Stimulated activated CD4-positive, alpha-beta T cell treated with anti-CD3 and anti-CD28 coated beads, Interleukin-12 subunit alpha, Interleukin-12 subunit beta, amount 100 ng/mL, for 24 hours (primary cell): ENCODE data around the gene PLK4.
"Not testable (repeated sequence)": the region's sequence is repeated elsewhere in the genome, so short reads cannot be mapped to it uniquely, and the experiment has no call there.

ENCODE experiments used
- DNase-seq, 2 experiments: peaks; one replicate each; pipeline ENCODE4 v3.0.0-alpha.2; 2020; ENCODE audit warnings: low read depth in 2 of 2

Gene PLK4

DNA sequence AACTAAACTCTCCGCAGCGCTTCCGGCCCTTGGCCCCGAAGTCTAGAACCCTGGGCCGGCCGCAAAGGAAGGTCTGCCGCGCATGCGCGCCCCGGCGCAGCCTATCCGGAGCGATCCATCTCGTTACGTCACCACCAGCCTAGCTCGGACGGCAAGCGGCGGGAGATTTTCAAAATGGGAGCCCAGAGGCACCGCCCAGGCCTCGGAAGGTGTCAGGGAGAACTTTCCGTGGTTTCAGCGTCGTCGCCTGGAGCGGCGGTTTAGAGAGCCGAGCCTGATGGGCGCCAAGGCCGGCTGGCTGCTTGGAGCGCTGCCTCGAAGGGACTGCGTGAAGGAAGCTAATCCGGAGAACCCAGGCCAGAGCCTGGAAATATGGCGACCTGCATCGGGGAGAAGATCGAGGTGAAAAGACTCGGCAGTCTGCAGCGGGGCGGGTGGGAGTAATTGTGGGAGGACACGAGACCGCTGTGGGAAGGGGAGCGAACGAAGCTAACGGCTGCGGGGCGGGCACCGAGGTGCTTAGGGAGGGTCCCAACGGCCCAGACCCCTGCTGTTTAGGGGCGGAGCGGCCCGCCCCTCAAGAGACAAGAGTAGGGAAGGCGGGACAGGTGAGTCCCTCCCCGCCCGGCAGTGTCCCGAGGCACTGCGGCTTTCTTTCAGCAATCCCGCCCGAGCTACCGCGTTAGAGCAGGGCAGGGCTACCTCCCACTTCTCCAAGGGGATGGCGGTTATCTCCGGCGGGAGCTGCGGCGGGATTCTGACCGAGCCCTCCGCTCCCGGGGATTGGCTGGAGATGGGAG is at the start of gene PLK4:
Gene PLK4 (plus strand): TSS at position 131 of the 800 bp plus-strand sequence. CDS start 242 bp downstream, at position 373.
- peak; percentile 90 to 91 for DNase-seq

DNA sequence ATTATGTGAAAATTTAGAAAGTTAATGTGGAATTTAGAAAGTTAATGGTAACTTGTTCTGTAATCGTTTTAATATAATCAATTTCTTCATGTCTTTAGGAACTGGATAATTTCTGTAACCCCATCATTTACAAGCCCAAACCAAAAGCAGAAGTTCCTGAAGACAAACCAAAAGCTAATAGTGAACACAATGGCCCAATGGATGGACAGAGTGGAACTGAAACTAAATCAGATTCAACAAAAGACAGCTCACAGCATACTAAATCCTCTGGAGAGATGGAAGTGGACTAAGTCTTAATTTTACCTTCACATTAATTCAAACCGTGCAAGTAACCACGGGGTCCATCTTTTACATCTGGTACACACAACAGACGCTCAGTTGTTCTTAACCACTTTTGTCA is 48.1 kb upstream of the PLK4 start:
- DNase-seq, result no peak

GRCh38 chr4:127843704-127844600 is 36.7 kb upstream of the PLK4 start:
- DNase-seq, result no peak

GRCh38 chr4:127844601-127845116 is 36.0 kb upstream of the PLK4 start:
- DNase-seq, result no peak

- no peak for DNase-seq
Observed at GRCh38 chr4:127846061-127846460, 34.6 kb upstream of the PLK4 start.

DNA sequence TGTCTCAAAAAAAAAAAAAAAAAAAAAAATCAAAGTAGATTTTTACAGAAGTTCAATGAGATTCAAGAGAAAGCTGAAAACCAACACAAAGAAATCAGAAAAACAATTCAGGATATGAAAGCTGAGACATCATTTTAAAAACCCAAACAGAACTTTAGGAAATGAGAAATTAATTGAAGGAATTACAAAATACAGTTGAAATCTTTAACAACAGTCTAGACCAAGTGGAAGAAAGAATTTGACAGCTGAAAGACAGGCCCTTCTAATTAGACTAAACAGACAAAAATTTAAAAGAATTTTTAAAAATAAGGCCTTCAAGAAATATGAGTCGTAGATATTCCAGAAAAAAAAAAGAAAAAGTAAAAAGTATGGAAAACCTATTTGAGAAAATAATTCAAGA is 33.9 kb upstream of the PLK4 start:
- no peak for DNase-seq

DNA sequence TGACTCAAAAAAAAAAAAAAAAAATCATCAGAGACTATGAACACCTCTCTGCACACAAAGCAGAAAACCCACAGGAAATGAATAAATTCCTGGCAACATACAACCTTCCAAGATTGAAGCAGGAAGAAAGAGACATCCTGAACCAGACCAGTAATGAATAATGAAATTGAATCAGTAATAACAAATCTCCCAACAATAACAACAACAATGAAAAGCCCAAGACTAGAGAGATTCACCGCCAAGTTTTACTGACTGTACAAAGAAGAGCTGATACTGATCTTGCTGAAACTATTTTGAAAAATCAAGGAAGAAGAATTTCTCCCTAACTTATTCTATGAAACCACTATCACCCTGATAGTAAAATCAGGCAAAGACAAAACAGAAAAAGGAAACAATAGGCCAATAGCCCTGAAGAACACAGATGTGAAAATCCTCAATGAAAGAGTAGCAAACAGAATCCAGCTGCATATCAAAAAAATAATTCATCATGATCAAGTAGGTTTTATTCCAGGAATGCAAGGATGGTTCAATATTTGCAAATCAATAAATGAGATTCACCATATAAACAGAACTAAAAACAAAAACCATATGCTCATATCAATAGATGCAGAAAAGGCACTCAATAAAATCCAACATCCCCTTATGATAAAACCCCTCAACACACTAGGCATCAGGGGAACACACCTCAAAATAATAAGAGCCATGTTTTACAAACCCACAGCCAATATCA is 31.0 kb upstream of the PLK4 start:
- no peak for DNase-seq

GRCh38 chr4:127852661-127853060 is 28.0 kb upstream of the PLK4 start:
- no peak for DNase-seq

- no peak for DNase-seq
Observed at GRCh38 chr4:127856196-127856812, 24.4 kb upstream of the PLK4 start.

DNA sequence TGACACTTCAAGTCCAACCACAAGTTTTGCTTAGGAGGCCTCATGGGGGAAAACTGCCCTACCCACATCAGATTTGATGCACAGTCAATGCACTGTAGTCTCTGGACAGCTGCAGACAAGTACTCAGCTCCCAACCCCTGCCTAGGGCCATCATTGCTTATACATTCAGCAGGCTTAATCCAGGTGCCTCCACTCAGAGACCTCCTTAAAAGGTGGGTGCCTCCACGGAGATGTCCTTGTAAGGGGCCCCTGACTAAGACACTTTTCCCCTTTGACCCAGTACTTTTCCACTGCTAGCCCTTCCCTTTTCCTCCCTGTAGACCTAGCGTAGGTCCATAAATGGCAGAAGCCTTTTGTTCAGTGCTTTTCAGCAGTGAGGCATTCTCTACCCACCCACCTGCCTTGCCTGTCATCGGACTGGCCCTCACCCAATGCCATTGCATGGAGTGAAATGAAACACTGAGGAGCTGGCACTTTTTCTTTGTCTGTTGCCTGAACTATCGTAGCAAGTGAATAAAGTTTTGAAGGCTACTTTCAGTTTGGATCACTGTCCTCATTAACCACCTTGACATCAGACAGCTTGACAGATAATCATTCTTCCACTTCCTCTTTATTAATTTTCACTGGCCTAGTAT is 23.8 kb upstream of the PLK4 start:
- no peak for DNase-seq

GRCh38 chr4:127857641-127858040 is 23.1 kb upstream of the PLK4 start:
- no peak for DNase-seq

DNA sequence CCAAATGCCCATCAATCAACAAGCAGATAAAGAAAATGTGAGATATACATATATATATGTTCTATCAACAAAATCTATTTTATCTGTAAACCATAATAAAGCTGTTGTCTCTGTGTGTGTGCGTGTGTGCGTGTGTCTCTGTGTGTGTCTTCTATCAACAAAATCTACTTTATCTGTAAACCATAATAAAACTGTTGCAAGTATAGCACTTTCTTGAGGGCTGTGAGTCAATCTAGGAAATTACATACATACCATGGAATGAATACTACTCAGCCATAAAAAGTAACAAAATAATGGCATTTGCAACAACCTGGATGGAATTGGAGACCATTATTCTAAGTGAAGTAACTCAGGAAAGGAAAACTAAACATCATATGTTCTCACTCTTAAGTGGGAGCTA is 12.5 kb upstream of the PLK4 start:
- no peak for DNase-seq

DNA sequence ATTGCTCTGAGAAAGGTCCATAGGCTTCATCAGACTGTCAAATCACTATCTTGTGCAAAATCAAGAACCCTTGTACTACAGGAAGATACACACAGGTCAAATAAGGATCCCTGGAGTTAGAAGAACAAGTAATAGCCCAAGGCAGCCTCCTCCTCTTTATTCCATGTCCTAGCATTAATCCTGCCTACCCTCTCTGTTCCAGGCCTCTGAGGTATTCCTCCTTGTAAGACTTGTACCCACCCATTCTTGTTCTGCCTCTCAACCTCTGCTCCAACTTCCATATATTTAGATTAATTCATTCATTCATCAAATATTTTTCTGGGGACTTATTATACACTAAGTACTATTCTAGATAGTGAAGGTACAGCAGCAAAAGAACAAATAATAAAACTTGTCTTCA is 10.4 kb upstream of the PLK4 start:
- DNase-seq, result no peak

- no peak for DNase-seq
Observed at GRCh38 chr4:127870688-127871087, 10.0 kb upstream of the PLK4 start.

GRCh38 chr4:127875791-127876190 is 4.9 kb upstream of the PLK4 start:
- no peak for DNase-seq

- DNase-seq, result no peak
Observed at GRCh38 chr4:127881563-127881864, 821 bp downstream of the PLK4 start.

DNA sequence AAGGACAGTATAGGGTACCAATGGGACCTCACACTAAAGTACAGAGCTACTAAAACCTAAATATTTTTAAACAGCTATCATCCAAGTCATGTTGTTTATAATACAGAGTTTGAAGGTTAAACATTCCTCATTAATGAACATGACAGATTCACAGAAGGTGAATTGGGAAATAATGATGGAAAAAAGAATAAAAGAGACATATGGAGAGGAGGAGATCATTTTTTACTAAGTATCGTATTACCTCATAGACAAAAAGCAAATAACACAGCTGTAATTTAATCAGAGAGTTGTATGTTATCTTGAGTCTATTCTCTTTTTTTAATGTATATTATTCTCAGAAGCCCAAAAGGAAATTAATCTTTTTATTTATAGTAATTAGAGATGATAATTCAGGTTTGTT is 7.9 kb downstream of the PLK4 start:
- DNase-seq, result no peak

GRCh38 chr4:127889903-127890302 is 9.2 kb downstream of the PLK4 start:
- DNase-seq, result no peak

GRCh38 chr4:127896069-127896468 is 15.4 kb downstream of the PLK4 start:
- no peak for DNase-seq

DNA sequence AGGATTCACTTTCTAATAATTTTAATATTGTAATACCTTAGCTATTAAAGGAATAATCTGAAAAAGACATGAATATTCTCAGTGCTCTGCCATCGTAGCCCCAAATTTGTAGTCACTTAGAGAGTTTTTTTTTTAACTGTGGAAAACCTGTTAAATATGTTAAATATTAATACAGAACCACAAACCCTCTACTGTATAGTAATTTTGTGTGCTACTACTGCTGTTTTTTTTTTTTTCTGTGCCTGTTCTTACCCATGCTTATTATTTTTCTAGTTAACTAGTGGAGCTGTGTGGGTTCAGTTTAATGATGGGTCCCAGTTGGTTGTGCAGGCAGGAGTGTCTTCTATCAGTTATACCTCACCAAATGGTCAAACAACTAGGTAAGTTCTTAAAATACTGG is 15.8 kb downstream of the PLK4 start:
- DNase-seq, result no peak

DNA sequence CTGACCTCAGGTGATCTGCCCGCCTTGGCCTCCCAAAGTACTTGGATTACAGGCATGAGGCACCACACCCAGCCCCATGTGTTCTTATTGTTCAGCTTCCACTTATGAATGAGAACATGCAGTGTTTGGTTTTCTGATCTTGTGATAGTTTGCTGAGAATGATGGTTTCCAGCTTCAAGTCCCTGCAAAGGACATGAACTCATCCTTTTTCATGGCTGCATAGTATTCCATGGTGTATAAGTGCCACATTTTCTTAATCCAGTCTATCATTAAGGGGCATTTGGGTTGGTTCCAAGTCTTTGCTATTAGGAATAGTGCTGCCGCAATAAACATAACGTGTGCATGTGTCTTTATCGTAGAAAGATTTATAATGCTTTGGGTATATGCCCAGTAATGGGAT is 19.0 kb downstream of the PLK4 start:
- not testable (repeated sequence) for DNase-seq
